ENCODE results near the gene CDC26.

DNA sequence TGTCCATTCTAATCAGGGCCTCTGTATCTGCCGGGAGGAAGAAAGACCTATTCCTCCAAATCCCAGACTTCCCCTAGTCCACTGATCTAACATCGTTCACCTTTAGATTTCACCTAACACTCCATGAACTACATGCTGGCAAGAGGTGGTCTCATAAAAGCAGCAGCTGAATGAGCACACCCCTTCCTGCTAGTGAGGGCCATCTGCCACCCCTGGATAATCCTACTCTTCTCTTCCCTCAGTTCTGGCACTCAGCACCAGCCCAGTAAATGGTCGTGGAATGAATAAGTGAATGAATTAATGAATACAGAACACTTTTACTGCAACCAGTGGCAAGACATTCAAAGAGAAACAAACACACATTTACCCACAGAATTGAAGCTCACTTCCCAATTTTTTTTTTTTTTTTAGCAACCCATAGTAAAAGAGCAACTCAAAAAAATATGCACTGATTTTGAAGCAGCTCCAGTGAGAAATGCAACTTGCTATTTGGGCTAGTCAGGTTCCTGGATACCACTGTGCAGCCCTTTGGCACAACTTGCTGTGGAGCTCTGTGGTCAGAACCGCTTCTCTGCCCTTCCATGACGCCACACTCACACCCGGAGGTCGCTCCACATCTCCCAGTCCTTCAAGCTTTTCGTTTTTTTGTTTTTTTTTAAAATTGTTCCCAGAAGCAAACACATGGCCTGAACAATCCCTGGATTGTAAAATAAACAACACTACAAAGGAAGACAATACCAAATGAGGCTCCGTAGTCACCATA is 21.6 kb upstream of the CDC26 start:
- no peak for TF ChIP-seq POLR2A (IDR thresholded peaks at IDR 0.05; ENCODE audit: low read depth, low read length)
- TF ChIP-seq POLR2AphosphoS5 (IDR thresholded peaks at IDR 0.05; ENCODE audit: low read depth, low read length) = no peak

Measured in GM12892 (cell line).